GM12892 (cell line): ENCODE data around the gene STAMBPL1.

Experiments
- DNase-seq: peaks from one replicate; pipeline ENCODE4 v3.0.0; 2011; ENCODE audit not compliant: insufficient read length
- FAIRE-seq: peaks from 2 replicates; lab custom pipeline; 2011; peaks lifted over from hg19 to GRCh38; lab: Jason Lieb, UNC
- POLR2A ChIP-seq: IDR thresholded peaks from 2 replicates; pipeline ENCODE4 v1.6.1; 2011; ENCODE audit warnings: low read depth, low read length, control low read depth
- POLR2AphosphoS5 ChIP-seq: IDR thresholded peaks from 2 replicates; pipeline ENCODE4 v1.6.1; 2011; ENCODE audit warnings: low read depth, low read length, control low read depth
- TAF1 ChIP-seq: IDR thresholded peaks from 2 replicates; pipeline ENCODE4 v1.6.1; 2011; ENCODE audit warnings: low read depth, mild to moderate bottlenecking, control low read depth, low read length, borderline replicate concordance

Gene STAMBPL1

GRCh38 chr10:88963318-88963717 lies 83.3 kb downstream of the STAMBPL1 start:
- no peak for FAIRE-seq
- TF ChIP-seq TAF1 (no peak), POLR2A (no peak), POLR2AphosphoS5 (no peak)
- DNase-seq, result no peak

- FAIRE-seq (no peak), DNase-seq (no peak)
- TF ChIP-seq TAF1, result no peak
These were observed 84.3 kb downstream of the STAMBPL1 start for GRCh38 chr10:88964360-88964759.

- FAIRE-seq (peak; percentile 24), DNase-seq (no peak)
- TF ChIP-seq POLR2AphosphoS5 (no peak), POLR2A (no peak), TAF1 (no peak)
These were observed 84.9 kb downstream of the STAMBPL1 start for GRCh38 chr10:88964869-88965415.

DNA sequence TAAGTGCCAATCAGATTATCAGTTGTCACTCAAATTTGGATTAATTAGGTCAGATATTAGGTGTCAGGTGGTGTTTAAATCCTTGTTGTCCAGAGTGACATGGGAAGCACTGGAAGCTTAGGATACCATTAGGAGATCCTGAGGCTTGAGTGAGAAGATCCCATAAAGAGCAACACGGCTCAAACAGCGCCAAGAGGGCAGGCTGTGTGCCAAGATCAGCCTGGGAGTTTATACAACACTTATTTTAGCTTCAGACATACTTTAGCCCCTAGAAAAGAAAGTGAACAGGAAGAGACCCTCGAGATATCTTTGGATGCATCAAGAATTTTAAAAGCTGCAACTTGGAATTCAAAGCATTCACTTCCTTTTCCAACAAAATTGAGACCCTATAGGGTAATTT lies 86.8 kb downstream of the STAMBPL1 start:
- FAIRE-seq, result no peak
- TF ChIP-seq POLR2A (no peak), POLR2AphosphoS5 (no peak), TAF1 (no peak)
- no peak for DNase-seq

GRCh38 chr10:88968391-88968790 lies 88.3 kb downstream of the STAMBPL1 start:
- no peak for DNase-seq
- FAIRE-seq, result no peak
- TF ChIP-seq POLR2AphosphoS5 (no peak), TAF1 (no peak), POLR2A (no peak)

DNA sequence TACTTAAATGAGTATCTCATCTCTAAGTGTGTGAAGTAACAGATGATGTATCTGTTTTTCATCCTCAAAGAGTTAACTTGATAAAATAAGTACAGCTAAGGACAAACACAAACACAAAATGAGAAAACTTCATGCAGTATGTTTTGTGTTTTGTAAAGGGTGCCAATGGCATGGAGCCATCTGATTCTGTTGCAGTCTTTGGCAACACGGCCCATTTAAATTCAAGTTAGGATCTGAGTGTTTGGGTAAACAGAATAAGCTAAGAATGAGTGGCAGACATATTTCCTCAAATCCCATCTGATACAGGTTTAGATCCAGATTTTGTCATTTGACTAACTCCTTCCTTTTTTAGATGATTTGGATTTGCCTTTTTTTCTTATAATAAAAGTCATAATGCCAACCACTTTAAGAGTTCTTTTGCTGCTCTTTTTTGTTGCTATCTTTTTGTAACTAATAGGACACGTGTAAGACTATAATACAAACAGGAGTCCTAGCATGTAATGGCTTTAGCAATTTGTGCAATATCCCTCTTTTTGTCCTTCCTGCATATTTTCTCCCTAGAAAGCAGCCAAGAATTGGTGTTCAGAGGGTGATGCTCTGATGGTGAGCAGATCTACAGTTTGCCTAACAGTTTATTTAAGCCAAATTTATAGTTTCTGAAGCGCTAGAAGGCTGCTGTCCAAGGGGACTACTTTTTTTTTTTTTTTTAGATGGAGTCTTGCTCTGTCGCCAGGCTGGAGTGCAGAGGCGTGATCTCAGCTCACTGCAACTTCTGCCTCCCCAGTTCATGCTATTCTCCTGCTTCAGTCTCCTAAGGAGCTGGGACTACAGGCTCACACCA lies 91.4 kb downstream of the STAMBPL1 start:
- no peak for DNase-seq
- TF ChIP-seq POLR2AphosphoS5 (no peak), TAF1 (no peak), POLR2A (no peak)
- no peak for FAIRE-seq
